Stimulated activated naive CD8-positive, alpha-beta T cell treated with anti-CD3 and anti-CD28 coated beads, Interleukin-15, Interleukin-2, amounts not matched to agents 100 ng/mL and 50 ng/mL, for 24 hours (primary cell): Measurements from ENCODE around the gene ATP13A2.
"Not testable (repeated sequence)": the region's sequence is repeated elsewhere in the genome, so short reads cannot be mapped to it uniquely, and the experiment has no call there.

Experiments
- H3K27ac Mint-ChIP-seq: one replicate; pipeline ENCODE4 v1.8.0; 2021; ENCODE audit warnings: mild to moderate bottlenecking, mixed read lengths
- H3K27me3 Mint-ChIP-seq: one replicate; pipeline ENCODE4 v1.8.0; 2021; ENCODE audit warnings: mixed read lengths
- H3K36me3 Mint-ChIP-seq: one replicate; pipeline ENCODE4 v1.8.0; 2021; ENCODE audit warnings: low read depth, mixed read lengths
- H3K4me1 Mint-ChIP-seq: one replicate; pipeline ENCODE4 v1.8.0; 2021; ENCODE audit warnings: low read depth, mixed read lengths
- H3K4me3 Mint-ChIP-seq: one replicate; pipeline ENCODE4 v1.8.0; 2021; ENCODE audit warnings: mild to moderate bottlenecking, mixed read lengths
- H3K9me3 Mint-ChIP-seq: one replicate; pipeline ENCODE4 v1.8.0; 2021; ENCODE audit warnings: mixed read lengths

The ATP13A2 gene

GRCh38 chr1:16955186-16955585 lies 56.5 kb downstream of the ATP13A2 start:
- no peaks in the 10 kb centered on the region for H3K9me3 Mint-ChIP-seq
- no peak overlapping the region for H3K4me3 Mint-ChIP-seq
- H3K4me1 Mint-ChIP-seq = peaks cover under 1% of the 10 kb centered on the region
- H3K27me3 Mint-ChIP-seq = no peaks in the 10 kb centered on the region
- no peak overlapping the region for H3K27ac Mint-ChIP-seq
- H3K36me3 Mint-ChIP-seq = no peaks in the 10 kb centered on the region

- Mint-ChIP-seq H3K27ac (no peak overlapping the region), H3K9me3 (no peaks in the 10 kb centered on the region), H3K4me3 (no peak overlapping the region), H3K36me3 (no peaks in the 10 kb centered on the region), H3K27me3 (no peaks in the 10 kb centered on the region), H3K4me1 (no peaks in the 10 kb centered on the region)
These were observed 57.1 kb downstream of the ATP13A2 start for GRCh38 chr1:16954579-16954978.

GRCh38 chr1:16952376-16952775 lies 59.4 kb downstream of the ATP13A2 start:
- H3K4me1 Mint-ChIP-seq, H3K9me3 Mint-ChIP-seq, H3K27me3 Mint-ChIP-seq, H3K27ac Mint-ChIP-seq, H3K4me3 Mint-ChIP-seq, H3K36me3 Mint-ChIP-seq: not testable (repeated sequence)

GRCh38 chr1:16949026-16949425 lies 62.7 kb downstream of the ATP13A2 start:
- H3K9me3 Mint-ChIP-seq, H3K4me1 Mint-ChIP-seq, H3K27me3 Mint-ChIP-seq, H3K4me3 Mint-ChIP-seq, H3K27ac Mint-ChIP-seq, H3K36me3 Mint-ChIP-seq: not testable (repeated sequence)

DNA sequence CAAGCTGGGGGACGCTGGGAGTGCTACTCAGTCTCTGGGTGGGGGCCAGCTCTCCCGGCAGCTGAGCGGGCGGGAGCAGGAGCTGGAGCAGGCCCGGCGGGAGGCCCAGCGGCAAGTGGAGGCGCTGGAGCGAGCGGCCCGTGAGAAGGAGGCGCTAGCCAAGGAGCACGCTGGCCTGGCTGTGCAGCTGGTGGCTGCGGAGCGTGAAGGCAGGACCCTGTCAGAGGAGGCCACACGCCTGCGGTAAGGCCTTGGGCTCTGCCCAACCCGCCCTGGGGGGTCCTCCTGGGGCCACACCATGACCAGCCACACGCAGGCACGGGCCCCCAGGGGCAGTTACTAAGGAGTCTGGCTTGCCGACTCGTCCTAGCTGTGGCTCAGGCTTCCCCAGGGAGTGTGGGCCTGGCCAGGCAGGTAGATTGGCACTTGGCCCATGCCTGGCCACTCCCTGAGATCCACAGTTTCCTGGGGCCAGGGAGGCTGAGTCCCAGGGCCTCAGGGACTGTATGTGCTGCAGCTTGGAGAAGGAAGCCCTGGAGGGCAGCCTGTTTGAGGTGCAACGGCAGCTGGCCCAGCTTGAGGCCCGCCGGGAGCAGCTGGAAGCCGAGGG lies 63.3 kb downstream of the ATP13A2 start:
- H3K4me1 Mint-ChIP-seq, H3K4me3 Mint-ChIP-seq, H3K27me3 Mint-ChIP-seq, H3K9me3 Mint-ChIP-seq, H3K27ac Mint-ChIP-seq, H3K36me3 Mint-ChIP-seq: not testable (repeated sequence)

GRCh38 chr1:16946646-16947045 lies 65.1 kb downstream of the ATP13A2 start:
- H3K9me3 Mint-ChIP-seq = no peaks in the 10 kb centered on the region
- H3K4me1 Mint-ChIP-seq = no peaks in the 10 kb centered on the region
- H3K27me3 Mint-ChIP-seq = no peaks in the 10 kb centered on the region
- H3K4me3 Mint-ChIP-seq = no peak overlapping the region
- no peak overlapping the region for H3K27ac Mint-ChIP-seq
- H3K36me3 Mint-ChIP-seq = peaks cover 12% of the 10 kb centered on the region

GRCh38 chr1:16946185-16946584 lies 65.5 kb downstream of the ATP13A2 start:
- H3K27me3 Mint-ChIP-seq, H3K4me1 Mint-ChIP-seq, H3K9me3 Mint-ChIP-seq, H3K27ac Mint-ChIP-seq, H3K4me3 Mint-ChIP-seq: not testable (repeated sequence)
- peaks cover 12% of the 10 kb centered on the region for H3K36me3 Mint-ChIP-seq

GRCh38 chr1:16945512-16945911 lies 66.2 kb downstream of the ATP13A2 start:
- H3K4me1 Mint-ChIP-seq, H3K27ac Mint-ChIP-seq, H3K4me3 Mint-ChIP-seq, H3K9me3 Mint-ChIP-seq, H3K27me3 Mint-ChIP-seq: not testable (repeated sequence)
- peaks cover 16% of the 10 kb centered on the region for H3K36me3 Mint-ChIP-seq

DNA sequence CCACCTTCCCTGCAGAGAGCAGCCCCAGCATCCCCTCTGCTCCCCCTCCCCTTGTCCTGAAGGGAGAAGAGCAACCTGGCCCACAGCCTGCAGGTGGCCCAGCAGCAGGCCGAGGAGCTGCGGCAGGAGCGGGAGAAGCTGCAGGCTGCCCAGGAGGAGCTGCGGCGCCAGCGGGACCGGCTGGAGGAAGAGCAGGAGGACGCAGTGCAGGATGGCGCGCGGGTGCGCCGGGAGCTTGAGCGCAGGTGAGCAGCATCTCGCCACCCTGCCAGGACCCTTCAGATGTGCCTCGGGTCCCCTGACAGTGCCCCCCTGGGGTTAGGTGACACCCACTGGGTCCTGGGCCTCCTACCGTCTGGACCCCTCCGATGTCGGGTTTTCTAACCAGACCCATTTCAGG lies 67.7 kb downstream of the ATP13A2 start:
- H3K36me3 Mint-ChIP-seq = peaks cover 16% of the 10 kb centered on the region
- H3K27ac Mint-ChIP-seq = no peak overlapping the region
- H3K4me3 Mint-ChIP-seq = no peak overlapping the region
- no peaks in the 10 kb centered on the region for H3K9me3 Mint-ChIP-seq
- no peaks in the 10 kb centered on the region for H3K4me1 Mint-ChIP-seq
- no peaks in the 10 kb centered on the region for H3K27me3 Mint-ChIP-seq

GRCh38 chr1:16939386-16940180 lies 72.1 kb downstream of the ATP13A2 start:
- not testable (repeated sequence) for H3K27me3 Mint-ChIP-seq, H3K4me3 Mint-ChIP-seq, H3K27ac Mint-ChIP-seq, H3K9me3 Mint-ChIP-seq, H3K4me1 Mint-ChIP-seq
- peaks cover 16% of the 10 kb centered on the region for H3K36me3 Mint-ChIP-seq

DNA sequence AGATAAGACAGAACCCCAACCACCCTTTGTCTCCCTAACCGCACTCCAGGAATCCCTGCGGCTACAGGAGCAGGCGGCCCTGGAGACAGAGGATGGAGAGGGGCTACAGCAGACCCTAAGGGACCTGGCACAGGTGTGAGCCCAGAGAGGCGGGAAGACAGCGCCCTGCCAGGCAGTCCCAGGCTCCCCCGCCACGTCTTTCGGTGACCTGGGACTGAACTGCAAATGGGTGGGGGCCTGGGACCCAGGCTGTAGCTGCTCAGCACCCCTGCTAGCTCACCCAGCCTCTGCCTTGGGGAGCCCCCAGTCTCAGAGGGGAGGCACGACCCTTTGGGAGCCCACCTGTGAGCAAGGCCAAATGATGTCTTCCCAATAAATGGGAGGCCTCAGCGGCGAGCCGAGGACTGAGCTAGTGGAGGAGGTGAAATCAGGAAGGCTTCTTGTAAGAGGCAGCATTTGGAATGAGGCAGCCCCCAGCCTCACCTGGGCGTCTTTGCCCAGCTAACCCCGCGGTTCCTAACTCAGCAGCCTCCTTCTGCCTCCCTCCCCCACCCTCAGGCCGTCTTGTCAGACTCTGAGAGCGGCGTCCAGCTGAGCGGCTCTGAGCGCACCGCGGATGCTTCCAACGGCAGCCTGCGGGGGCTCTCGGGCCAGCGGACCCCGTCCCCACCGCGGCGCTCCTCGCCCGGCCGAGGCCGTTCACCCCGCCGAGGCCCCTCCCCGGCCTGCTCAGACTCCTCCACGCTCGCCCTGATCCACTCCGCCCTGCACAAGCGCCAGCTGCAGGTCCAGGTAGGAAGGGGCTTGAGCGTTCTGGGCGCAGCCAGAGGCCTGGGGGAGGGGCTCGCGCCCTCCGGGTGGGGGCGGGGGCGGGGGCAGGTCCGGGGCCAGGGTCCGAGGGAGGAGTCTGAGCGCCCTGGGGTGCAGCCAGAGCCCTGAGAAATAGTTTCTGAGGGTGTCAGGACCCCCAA lies 73.1 kb downstream of the ATP13A2 start:
- no peaks in the 10 kb centered on the region for H3K4me1 Mint-ChIP-seq
- no peak overlapping the region for H3K4me3 Mint-ChIP-seq
- H3K27ac Mint-ChIP-seq = no peak overlapping the region
- H3K9me3 Mint-ChIP-seq = no peaks in the 10 kb centered on the region
- H3K27me3 Mint-ChIP-seq = no peaks in the 10 kb centered on the region
- peaks cover 16% of the 10 kb centered on the region for H3K36me3 Mint-ChIP-seq

GRCh38 chr1:16936580-16936979 lies 75.1 kb downstream of the ATP13A2 start:
- not testable (repeated sequence) for H3K4me3 Mint-ChIP-seq, H3K9me3 Mint-ChIP-seq, H3K4me1 Mint-ChIP-seq, H3K27me3 Mint-ChIP-seq, H3K27ac Mint-ChIP-seq
- H3K36me3 Mint-ChIP-seq = peaks cover 12% of the 10 kb centered on the region
